Prostate gland (tissue), 2 donors: Measurements from ENCODE around the gene KBTBD6.

Experiments
- POLR2AphosphoS5 ChIP-seq: sonication (generic); formaldehyde crosslinking; IDR thresholded peaks from one replicate; pipeline ENCODE4 v1.6.1; 2017; ENCODE audit warnings: antibody characterized with exemption
- TF ChIP-seq, protein P1 (sequence below), 4 experiments: fragments of 200-600 bp in 2 of 4; fragments of 450-650 bp in 2 of 4; sonication (generic) in 2 of 4; IDR thresholded peaks; 1 replicate in 3 of 4; 2 replicates in 1 of 4; pipeline ENCODE4 v1.5.1; 2016 to 2019; ENCODE audit warnings: antibody characterized with exemption in 4 of 4, mild to moderate bottlenecking in 2 of 4, moderate library complexity in 2 of 4

DNA sequence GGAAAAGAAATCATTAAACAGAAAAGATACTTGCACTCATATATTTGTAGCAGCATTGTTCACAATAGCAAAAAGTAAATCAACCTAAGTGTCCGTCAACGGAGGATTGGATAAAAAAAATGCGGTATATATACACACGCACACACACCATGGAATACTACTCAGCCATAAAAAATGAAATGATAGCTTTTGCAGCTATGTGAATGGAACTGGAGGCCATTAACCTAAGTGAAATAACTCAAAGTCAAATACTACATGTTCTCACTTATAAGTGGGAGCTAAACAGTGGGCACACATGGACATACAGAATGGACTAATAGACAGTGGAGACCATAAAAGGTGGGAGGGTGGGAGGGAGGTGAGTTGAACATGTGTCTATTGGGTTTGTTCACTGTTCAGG lies 52.9 kb downstream of the KBTBD6 start:
- TF ChIP-seq, protein P1, sequence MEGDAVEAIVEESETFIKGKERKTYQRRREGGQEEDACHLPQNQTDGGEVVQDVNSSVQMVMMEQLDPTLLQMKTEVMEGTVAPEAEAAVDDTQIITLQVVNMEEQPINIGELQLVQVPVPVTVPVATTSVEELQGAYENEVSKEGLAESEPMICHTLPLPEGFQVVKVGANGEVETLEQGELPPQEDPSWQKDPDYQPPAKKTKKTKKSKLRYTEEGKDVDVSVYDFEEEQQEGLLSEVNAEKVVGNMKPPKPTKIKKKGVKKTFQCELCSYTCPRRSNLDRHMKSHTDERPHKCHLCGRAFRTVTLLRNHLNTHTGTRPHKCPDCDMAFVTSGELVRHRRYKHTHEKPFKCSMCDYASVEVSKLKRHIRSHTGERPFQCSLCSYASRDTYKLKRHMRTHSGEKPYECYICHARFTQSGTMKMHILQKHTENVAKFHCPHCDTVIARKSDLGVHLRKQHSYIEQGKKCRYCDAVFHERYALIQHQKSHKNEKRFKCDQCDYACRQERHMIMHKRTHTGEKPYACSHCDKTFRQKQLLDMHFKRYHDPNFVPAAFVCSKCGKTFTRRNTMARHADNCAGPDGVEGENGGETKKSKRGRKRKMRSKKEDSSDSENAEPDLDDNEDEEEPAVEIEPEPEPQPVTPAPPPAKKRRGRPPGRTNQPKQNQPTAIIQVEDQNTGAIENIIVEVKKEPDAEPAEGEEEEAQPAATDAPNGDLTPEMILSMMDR (IDR thresholded peaks at IDR 0.05), result no peak
- TF ChIP-seq POLR2AphosphoS5, result no peak
